CD8-positive, alpha-beta memory T cell (primary cell): Measurements from ENCODE around the gene TBC1D24. TPM values are rescaled to one million over a fixed set of nuclear protein-coding genes. Genes with fewer than 3 reads are reported as not detected.

Experiments used
- CTCF ChIA-PET: fragments of 350-600 bp; sonication (Branson Sonifier 250); formaldehyde crosslinking; loops from one replicate; lab custom pipeline; 2021; ENCODE audit warnings: antibody characterized with exemption; lab: Charles Lee
- POLR2A ChIA-PET: fragments of 350-600 bp; sonication (Branson Sonifier 250); formaldehyde crosslinking; loops from one replicate; lab custom pipeline; 2021; ENCODE audit warnings: antibody characterized with exemption; lab: Charles Lee
- DNase-seq, 5 donors: peaks; one replicate each; pipeline versions ENCODE4 v3.0.0 to v3.0.0-alpha.2; 2020 to 2022; ENCODE audit warnings: mixed read lengths in 1 of 5
- H3K27ac ChIP-seq: one replicate; pipeline ENCODE4 v1.7.0; 2013; ENCODE audit warnings: low read depth, mild to moderate bottlenecking, low read length, moderate library complexity
- H3K27me3 ChIP-seq: 2 replicates; pipeline ENCODE4 v1.7.0; 2013; ENCODE audit warnings: low read length, mild to moderate bottlenecking; ENCODE audit not compliant: insufficient read depth, poor library complexity, severe bottlenecking
- H3K36me3 ChIP-seq: 2 replicates; pipeline ENCODE4 v1.7.0; 2013; ENCODE audit warnings: mild to moderate bottlenecking, low read length, moderate library complexity; ENCODE audit not compliant: insufficient read depth
- H3K4me1 ChIP-seq: 2 replicates; pipeline ENCODE4 v1.7.0; 2013; ENCODE audit warnings: mild to moderate bottlenecking, low read length, moderate library complexity; ENCODE audit not compliant: insufficient read depth
- H3K4me3 ChIP-seq: 2 replicates; pipeline ENCODE4 v1.7.0; 2013; ENCODE audit warnings: mild to moderate bottlenecking, low read length
- H3K9me3 ChIP-seq: 2 replicates; pipeline ENCODE4 v1.7.0; 2013; ENCODE audit warnings: mild to moderate bottlenecking, low read length
- H3K27ac Mint-ChIP-seq, 8 donors: one replicate each; pipeline ENCODE4 v1.8.0; 2020 to 2021; ENCODE audit warnings: mixed read lengths in 8 of 8, mild to moderate bottlenecking in 6 of 8, inconsistent platforms in 3 of 8, moderate library complexity in 3 of 8
- H3K27me3 Mint-ChIP-seq, 2 donors: one replicate each; pipeline ENCODE4 v1.8.0; 2020 to 2021; ENCODE audit warnings: mixed read lengths in 2 of 2, mild to moderate bottlenecking in 1 of 2, moderate library complexity in 1 of 2
- H3K36me3 Mint-ChIP-seq, 3 donors: one replicate each; pipeline ENCODE4 v1.8.0; 2020 to 2021; ENCODE audit warnings: mixed read lengths in 3 of 3, inconsistent platforms in 1 of 3, mild to moderate bottlenecking in 1 of 3
- H3K4me1 Mint-ChIP-seq, 3 donors: one replicate each; pipeline ENCODE4 v1.8.0; 2020 to 2021; ENCODE audit warnings: mixed read lengths in 3 of 3, inconsistent platforms in 1 of 3, mild to moderate bottlenecking in 1 of 3
- H3K4me3 Mint-ChIP-seq, 7 donors: one replicate each; pipeline ENCODE4 v1.8.0; 2020 to 2021; ENCODE audit warnings: mixed read lengths in 7 of 7, mild to moderate bottlenecking in 6 of 7, moderate library complexity in 4 of 7, inconsistent platforms in 2 of 7
- H3K9me3 Mint-ChIP-seq, 5 donors: one replicate each; pipeline ENCODE4 v1.8.0; 2020 to 2022; ENCODE audit warnings: mixed read lengths in 5 of 5, mild to moderate bottlenecking in 3 of 5, moderate library complexity in 2 of 5, inconsistent platforms in 1 of 5
- polyA plus RNA-seq: library from polyadenylated mRNA; unstranded; fragments of 300-500 nt; fragmentation: Illumina TruSeq; gene quantifications from one replicate; pipeline ENCODE4 v1.2.3, GENCODE V29; 2021
- total RNA-seq, 2 experiments: library from RNA; stranded (reverse); gene quantifications; one replicate each; pipeline ENCODE4 v1.2.3, GENCODE V29; 2021

The TBC1D24 gene
- total and polyA plus RNA-seq, 3 experiments from 2014 or later = 3.5 to 32.7 (median 28.3) TPM

GRCh38 chr16:2487903-2488531 is 13.1 kb downstream of the TBC1D24 start:
- Mint-ChIP-seq H3K27ac (no peak overlapping the region), H3K4me1 (peaks cover 13 to 25% (median 16%) of the 10 kb centered on the region in 3 donors), H3K36me3 (peaks cover 0 to 2% (median 0%) of the 10 kb centered on the region in 3 donors), H3K27me3 (no peaks in the 10 kb centered on the region), H3K4me3 (no peak overlapping the region), H3K9me3 (no peaks in the 10 kb centered on the region)
- DNase-seq = no peak
- no peak overlapping the region for H3K27ac ChIP-seq
- no peaks in the 10 kb centered on the region for H3K27me3 ChIP-seq
- no peak overlapping the region for H3K4me3 ChIP-seq
- ChIA-PET POLR2A (interaction anchor here (1.1 to 1.3 kb wide), 2 partner anchors 13 to 293 kb away, joined by 3 to 4 read pairs; partner anchors contain the start of gene TBC1D24), CTCF (interaction anchor here (0.7 to 1.9 kb wide), 4 partner anchors 12 to 293 kb away, joined by 3 to 6 read pairs (median 4); no protein-coding TSS in a partner anchor)
- no peaks in the 10 kb centered on the region for H3K9me3 ChIP-seq
- H3K4me1 ChIP-seq = peaks cover 14% of the 10 kb centered on the region
- no peaks in the 10 kb centered on the region for H3K36me3 ChIP-seq

DNA sequence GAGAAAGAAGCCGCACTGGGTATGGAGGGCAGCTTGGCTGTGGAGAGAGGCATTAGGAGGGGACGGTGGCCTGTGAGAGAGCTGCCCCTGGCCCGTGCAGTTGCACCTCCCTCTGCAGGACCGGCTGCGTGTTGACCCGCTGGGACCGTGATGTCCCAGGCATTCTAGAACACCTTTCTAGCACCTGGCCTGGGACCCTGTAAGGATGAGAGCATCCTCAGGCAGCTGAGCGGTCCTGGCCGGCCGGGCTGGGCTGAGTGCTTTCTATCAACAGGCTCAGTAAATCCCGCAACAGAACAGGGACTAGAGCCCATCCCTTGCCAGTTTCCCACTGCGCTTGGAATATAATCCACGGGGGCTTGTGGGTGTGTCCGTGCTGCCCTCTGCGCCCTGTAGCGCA is 14.7 kb downstream of the TBC1D24 start:
- Histone ChIP-seq H3K36me3 (no peaks in the 10 kb centered on the region), H3K27me3 (no peaks in the 10 kb centered on the region), H3K4me3 (no peak overlapping the region), H3K27ac (no peak overlapping the region), H3K4me1 (peaks cover 14% of the 10 kb centered on the region), H3K9me3 (no peaks in the 10 kb centered on the region)
- CTCF ChIA-PET = no interaction called here
- Mint-ChIP-seq H3K27me3 (no peaks in the 10 kb centered on the region), H3K4me3 (no peak overlapping the region), H3K36me3 (peaks cover 0 to 2% (median 0%) of the 10 kb centered on the region in 3 donors), H3K9me3 (no peaks in the 10 kb centered on the region), H3K4me1 (peaks cover 13 to 23% (median 14%) of the 10 kb centered on the region in 3 donors), H3K27ac (no peak overlapping the region)
- POLR2A ChIA-PET = no interaction called here
- no peak for DNase-seq

DNA sequence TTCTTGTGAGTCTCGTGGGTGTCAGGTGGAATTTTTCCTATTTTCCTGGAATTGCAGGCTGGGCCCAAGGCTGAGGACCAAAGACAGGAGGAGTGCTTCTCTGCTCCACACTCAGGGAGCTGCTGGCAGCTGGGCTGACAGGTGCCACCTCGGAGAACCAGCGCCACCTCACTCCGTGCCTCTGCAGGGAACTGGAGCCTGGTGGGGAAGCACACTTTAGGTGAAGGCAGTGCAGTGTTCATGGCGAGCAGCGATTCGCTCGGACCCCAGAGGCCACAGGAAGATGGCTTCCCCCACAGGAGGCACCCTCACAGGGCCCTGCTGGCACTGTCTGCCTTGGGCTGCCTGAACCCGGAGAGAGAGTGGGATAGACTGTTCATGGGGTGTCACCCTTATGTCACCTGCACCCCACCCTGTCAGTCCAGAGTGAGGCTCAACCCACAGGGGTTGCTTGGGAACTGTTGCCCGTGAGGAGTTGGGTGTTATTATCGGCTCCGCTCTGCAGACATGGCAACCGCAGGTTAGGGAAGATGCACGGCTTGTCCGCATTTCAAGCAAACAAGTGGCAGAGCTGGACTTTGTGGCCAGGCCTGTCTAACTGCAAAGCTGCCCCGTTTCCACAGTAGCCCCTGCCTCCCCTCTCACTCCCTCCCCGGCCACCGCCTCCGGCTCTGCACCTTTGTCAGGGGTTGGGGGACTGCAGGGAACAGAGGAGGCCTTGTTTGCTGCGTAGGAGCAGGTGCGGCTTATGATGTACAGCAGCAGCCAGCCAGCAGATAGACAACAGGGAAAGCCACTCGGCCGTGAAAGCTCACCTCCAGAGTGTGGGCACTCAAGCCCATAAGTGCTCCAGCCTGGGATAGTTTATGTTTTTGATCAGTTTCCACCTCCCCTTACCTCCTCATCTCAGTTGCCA is 15.5 kb downstream of the TBC1D24 start:
- Histone ChIP-seq H3K4me1 (peaks cover 14% of the 10 kb centered on the region), H3K27ac (no peak overlapping the region), H3K4me3 (no peak overlapping the region), H3K9me3 (no peaks in the 10 kb centered on the region), H3K27me3 (no peaks in the 10 kb centered on the region), H3K36me3 (no peaks in the 10 kb centered on the region)
- H3K9me3 Mint-ChIP-seq = no peaks in the 10 kb centered on the region
- no peak overlapping the region for H3K27ac Mint-ChIP-seq
- ChIA-PET CTCF (no interaction called here), POLR2A (no interaction called here)
- no peaks in the 10 kb centered on the region for H3K27me3 Mint-ChIP-seq
- H3K4me3 Mint-ChIP-seq = no peak overlapping the region
- no peak for DNase-seq
- H3K36me3 Mint-ChIP-seq = peaks cover 0 to 2% (median under 1%) of the 10 kb centered on the region in 3 donors
- H3K4me1 Mint-ChIP-seq = peaks cover 10 to 16% (median 13%) of the 10 kb centered on the region in 3 donors

GRCh38 chr16:2492292-2492691 is 17.4 kb downstream of the TBC1D24 start:
- H3K9me3 Mint-ChIP-seq = no peaks in the 10 kb centered on the region
- no peaks in the 10 kb centered on the region for H3K36me3 ChIP-seq

DNA sequence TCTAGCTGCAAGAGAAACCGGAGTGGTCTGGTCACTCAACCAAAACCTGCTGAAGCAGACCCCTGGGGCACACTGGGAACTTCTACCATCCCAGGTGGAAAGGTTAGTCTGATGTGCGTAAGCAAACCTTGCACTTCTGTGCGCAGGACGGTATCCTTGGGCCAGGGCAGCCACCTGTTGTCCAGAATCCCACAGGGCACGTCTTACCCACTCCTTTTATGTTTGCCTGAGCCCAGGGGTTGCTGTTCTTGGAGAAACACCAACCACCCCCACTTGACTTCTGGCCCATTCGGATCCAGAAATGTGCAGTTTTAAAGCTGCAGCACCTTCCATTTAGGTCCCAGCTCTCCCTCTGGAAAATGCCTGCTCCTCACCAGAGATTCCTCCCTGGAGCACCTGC is 18.7 kb downstream of the TBC1D24 start:
- H3K9me3 ChIP-seq = no peaks in the 10 kb centered on the region
- H3K9me3 Mint-ChIP-seq = no peaks in the 10 kb centered on the region

More at GRCh38 chr16:2492292-2492691, 17.4 kb downstream of the TBC1D24 start:
- H3K27me3 Mint-ChIP-seq = no peaks in the 10 kb centered on the region
- H3K4me1 Mint-ChIP-seq = peaks cover 3 to 4% (median 4%) of the 10 kb centered on the region in 3 donors
- ChIA-PET CTCF (interaction anchor here (0.7 to 1.0 kb wide), 2 partner anchors 9 to 298 kb away, joined by 3 read pairs; no protein-coding TSS in a partner anchor), POLR2A (no interaction called here)
- no peak for DNase-seq
- no peak overlapping the region for H3K4me3 Mint-ChIP-seq
- Histone ChIP-seq H3K9me3 (no peaks in the 10 kb centered on the region), H3K4me3 (no peak overlapping the region), H3K27ac (no peak overlapping the region), H3K27me3 (no peaks in the 10 kb centered on the region), H3K4me1 (peaks cover 4% of the 10 kb centered on the region)
- H3K27ac Mint-ChIP-seq = no peak overlapping the region
- H3K36me3 Mint-ChIP-seq = peaks cover 0 to 13% (median 2%) of the 10 kb centered on the region in 3 donors

GRCh38 chr16:2494616-2495015 is 19.7 kb downstream of the TBC1D24 start:
- no peak for DNase-seq
- Mint-ChIP-seq H3K36me3 (peaks cover 0 to 23% (median 2%) of the 10 kb centered on the region in 3 donors), H3K9me3 (no peaks in the 10 kb centered on the region), H3K4me1 (no peaks in the 10 kb centered on the region), H3K27me3 (no peaks in the 10 kb centered on the region), H3K27ac (no peak overlapping the region), H3K4me3 (no peak overlapping the region)
- no peaks in the 10 kb centered on the region for H3K27me3 ChIP-seq
- ChIA-PET CTCF (interaction anchor here (0.9 kb wide), 1 partner anchor 154 kb away, joined by 3 read pairs; the partner anchor contains the start of gene ABCA3), POLR2A (no interaction called here)
- H3K4me1 ChIP-seq = no peaks in the 10 kb centered on the region
- no peaks in the 10 kb centered on the region for H3K9me3 ChIP-seq
- H3K4me3 ChIP-seq = no peak overlapping the region
- H3K27ac ChIP-seq = no peak overlapping the region
- H3K36me3 ChIP-seq = no peaks in the 10 kb centered on the region

More for the DNA sequence above, 18.7 kb downstream of the TBC1D24 start:
- H3K27me3 Mint-ChIP-seq = no peaks in the 10 kb centered on the region
- peak overlapping the region in 1 of 8 donors; percentile 32 for H3K27ac Mint-ChIP-seq
- H3K4me1 Mint-ChIP-seq = no peaks in the 10 kb centered on the region
- Histone ChIP-seq H3K4me3 (no peak overlapping the region), H3K27ac (no peak overlapping the region), H3K27me3 (no peaks in the 10 kb centered on the region), H3K36me3 (no peaks in the 10 kb centered on the region), H3K4me1 (no peaks in the 10 kb centered on the region)
- peaks cover 0 to 23% (median 2%) of the 10 kb centered on the region in 3 donors for H3K36me3 Mint-ChIP-seq
- POLR2A ChIA-PET = no interaction called here
- no peak overlapping the region for H3K4me3 Mint-ChIP-seq
- CTCF ChIA-PET = interaction anchor here (0.9 kb wide), 1 partner anchor 153 kb away, joined by 3 read pairs; the partner anchor contains the start of gene ABCA3
- DNase-seq = no peak

DNA sequence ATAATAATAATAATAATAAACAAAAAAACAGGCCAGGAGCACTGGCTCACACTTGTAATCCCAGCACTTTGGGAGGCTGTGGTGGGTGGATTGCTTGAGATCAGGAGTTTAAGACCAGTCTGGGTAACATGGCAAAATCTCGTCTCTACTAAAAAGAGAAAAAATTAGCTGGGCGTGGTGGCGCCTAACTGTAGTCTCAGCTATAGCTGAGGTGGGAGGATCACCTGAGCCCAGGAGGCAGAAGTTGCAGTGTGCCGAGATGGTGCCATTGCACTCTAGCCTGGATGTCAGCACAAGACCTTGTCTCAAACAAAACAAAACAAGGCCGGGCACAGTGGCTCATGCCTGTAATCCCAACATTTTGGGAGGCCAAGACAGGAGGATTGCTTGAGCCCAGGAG is 20.1 kb downstream of the TBC1D24 start:
- Mint-ChIP-seq H3K27ac (no peak overlapping the region), H3K4me3 (no peak overlapping the region), H3K36me3 (peaks cover 0 to 23% (median 2%) of the 10 kb centered on the region in 3 donors), H3K27me3 (no peaks in the 10 kb centered on the region), H3K9me3 (no peaks in the 10 kb centered on the region), H3K4me1 (no peaks in the 10 kb centered on the region)
- POLR2A ChIA-PET = no interaction called here
- Histone ChIP-seq H3K27ac (no peak overlapping the region), H3K27me3 (no peaks in the 10 kb centered on the region), H3K4me3 (no peak overlapping the region), H3K4me1 (no peaks in the 10 kb centered on the region), H3K36me3 (no peaks in the 10 kb centered on the region), H3K9me3 (no peaks in the 10 kb centered on the region)
- CTCF ChIA-PET = no interaction called here
- no peak for DNase-seq
